Osteoblast (primary cell): Measurements from ENCODE around the gene EFCAB11. TPM values are rescaled to one million over a fixed set of nuclear protein-coding genes. Genes with fewer than 3 reads are reported as not detected.
"Not testable (repeated sequence)": the region's sequence is repeated elsewhere in the genome, so short reads cannot be mapped to it uniquely, and the experiment has no call there.

Source experiments
- DNase-seq: peaks from one replicate; pipeline ENCODE4 v3.0.0; 2011; ENCODE audit warnings: low spot score, mixed read lengths; ENCODE audit not compliant: insufficient read length; ENCODE audit errors: missing footprints
- H2AFZ ChIP-seq: 2 replicates; pipeline ENCODE4 v1.6.0; 2011; ENCODE audit warnings: mild to moderate bottlenecking, low read length
- H3K27ac ChIP-seq: 2 replicates; pipeline ENCODE4 v1.5.1; 2011; ENCODE audit warnings: mild to moderate bottlenecking, low read depth, low read length, moderate library complexity
- H3K27me3 ChIP-seq: 2 replicates; pipeline ENCODE4 v1.6.0; 2012; ENCODE audit warnings: mild to moderate bottlenecking, control low read depth, inconsistent platforms, low read length, moderate library complexity; ENCODE audit not compliant: insufficient read depth
- H3K36me3 ChIP-seq: 2 replicates; pipeline ENCODE4 v1.5.1; 2011; ENCODE audit warnings: mild to moderate bottlenecking, low read length, control low read depth, moderate library complexity; ENCODE audit not compliant: insufficient read depth
- H3K4me1 ChIP-seq: 2 replicates; pipeline ENCODE4 v1.5.1; 2011; ENCODE audit warnings: mild to moderate bottlenecking, low read length, control low read depth, moderate library complexity; ENCODE audit not compliant: insufficient read depth
- H3K4me2 ChIP-seq: 2 replicates; pipeline ENCODE4 v1.6.0; 2011; ENCODE audit warnings: mild to moderate bottlenecking, low read length; ENCODE audit not compliant: insufficient read depth
- H3K4me3 ChIP-seq: fragments of 200-600 bp; sonication (generic); 3 replicates; pipeline ENCODE4 v1.5.1; 2012; ENCODE audit warnings: mild to moderate bottlenecking, low read length, inconsistent platforms; ENCODE audit not compliant: insufficient read depth
- H3K79me2 ChIP-seq: 2 replicates; pipeline ENCODE4 v1.6.0; 2012; ENCODE audit warnings: mild to moderate bottlenecking, low read length, control low read depth, inconsistent platforms; ENCODE audit not compliant: insufficient read depth
- H3K9me3 ChIP-seq: 2 replicates; pipeline ENCODE4 v1.5.1; 2011; ENCODE audit warnings: low read depth, low read length, control low read depth
- H4K20me1 ChIP-seq: 2 replicates; pipeline ENCODE4 v1.6.0; 2012; ENCODE audit warnings: mild to moderate bottlenecking, low read length, control low read depth; ENCODE audit not compliant: insufficient read depth
- total RNA-seq: library from RNA; depleted of rRNA; stranded (reverse); fragments of >200 nt; gene quantifications from 2 replicates; pipeline ENCODE4 v1.2.3, GENCODE V29; 2012
- TF ChIP-seq, protein P1 (sequence below): IDR thresholded peaks from 2 replicates; pipeline ENCODE4 v1.5.1; 2011; ENCODE audit warnings: mild to moderate bottlenecking, low read depth, low read length, moderate library complexity; ENCODE audit errors: extremely low read depth

Gene EFCAB11
- total RNA-seq, 1 donor, result 6.9 TPM

DNA sequence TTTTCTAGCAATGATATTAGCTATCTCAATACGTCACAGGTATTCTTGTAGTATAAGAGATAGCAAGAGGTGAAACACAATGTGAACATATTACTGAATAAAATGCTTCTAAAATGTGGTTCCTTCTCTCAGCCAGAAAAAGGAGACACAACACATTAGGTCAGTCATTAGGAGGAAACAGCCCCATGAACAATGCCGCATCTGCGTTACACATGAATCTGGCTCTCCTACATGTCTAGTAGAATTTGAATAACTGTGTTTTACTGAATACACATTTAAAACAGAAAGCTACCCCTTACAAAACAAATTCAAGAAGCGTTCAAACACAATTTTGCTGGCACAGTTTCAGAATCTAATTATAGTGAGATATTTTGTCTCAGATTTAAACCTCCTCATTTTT lies 51.6 kb downstream of the EFCAB11 start:
- Histone ChIP-seq H3K4me3 (no peak overlapping the region), H3K36me3 (no peaks in the 10 kb centered on the region), H3K4me2 (no peak overlapping the region), H3K27me3 (no peaks in the 10 kb centered on the region), H3K27ac (no peak overlapping the region), H3K4me1 (peaks cover 14% of the 10 kb centered on the region), H3K79me2 (no peaks in the 10 kb centered on the region), H4K20me1 (no peaks in the 10 kb centered on the region), H3K9me3 (no peaks in the 10 kb centered on the region), H2AFZ (no peak overlapping the region)
- no peak for DNase-seq
- TF ChIP-seq, protein P1, sequence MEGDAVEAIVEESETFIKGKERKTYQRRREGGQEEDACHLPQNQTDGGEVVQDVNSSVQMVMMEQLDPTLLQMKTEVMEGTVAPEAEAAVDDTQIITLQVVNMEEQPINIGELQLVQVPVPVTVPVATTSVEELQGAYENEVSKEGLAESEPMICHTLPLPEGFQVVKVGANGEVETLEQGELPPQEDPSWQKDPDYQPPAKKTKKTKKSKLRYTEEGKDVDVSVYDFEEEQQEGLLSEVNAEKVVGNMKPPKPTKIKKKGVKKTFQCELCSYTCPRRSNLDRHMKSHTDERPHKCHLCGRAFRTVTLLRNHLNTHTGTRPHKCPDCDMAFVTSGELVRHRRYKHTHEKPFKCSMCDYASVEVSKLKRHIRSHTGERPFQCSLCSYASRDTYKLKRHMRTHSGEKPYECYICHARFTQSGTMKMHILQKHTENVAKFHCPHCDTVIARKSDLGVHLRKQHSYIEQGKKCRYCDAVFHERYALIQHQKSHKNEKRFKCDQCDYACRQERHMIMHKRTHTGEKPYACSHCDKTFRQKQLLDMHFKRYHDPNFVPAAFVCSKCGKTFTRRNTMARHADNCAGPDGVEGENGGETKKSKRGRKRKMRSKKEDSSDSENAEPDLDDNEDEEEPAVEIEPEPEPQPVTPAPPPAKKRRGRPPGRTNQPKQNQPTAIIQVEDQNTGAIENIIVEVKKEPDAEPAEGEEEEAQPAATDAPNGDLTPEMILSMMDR, result no peak

DNA sequence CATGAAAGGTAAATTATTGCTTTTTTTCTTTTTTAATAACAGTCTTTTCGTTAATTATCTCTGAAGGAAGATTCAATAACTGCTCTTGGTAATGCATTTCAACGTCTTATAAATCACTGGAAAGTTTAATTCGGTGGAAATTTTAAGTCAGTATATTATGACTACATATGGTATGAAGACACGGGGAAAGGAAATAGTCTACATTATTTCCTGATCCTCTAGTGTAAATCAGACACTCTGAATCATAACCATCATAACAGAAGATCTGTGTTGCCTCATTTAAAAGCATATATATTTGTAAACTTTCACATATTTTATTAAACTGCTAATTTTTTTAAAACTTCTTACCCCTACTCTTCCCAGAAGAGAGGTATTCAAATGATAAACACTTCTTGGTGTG lies 53.7 kb downstream of the EFCAB11 start:
- no peak overlapping the region for H3K4me3 ChIP-seq
- H3K79me2 ChIP-seq, result no peaks in the 10 kb centered on the region
- no peak overlapping the region for H2AFZ ChIP-seq
- no peak overlapping the region for H3K4me2 ChIP-seq
- no peaks in the 10 kb centered on the region for H3K9me3 ChIP-seq
- TF ChIP-seq, protein P1, result no peak
- no peaks in the 10 kb centered on the region for H3K36me3 ChIP-seq
- no peaks in the 10 kb centered on the region for H3K27me3 ChIP-seq
- DNase-seq, result no peak
- peak overlapping the region; percentile 36 for H3K27ac ChIP-seq
- H4K20me1 ChIP-seq, result no peaks in the 10 kb centered on the region
- peaks cover 14% of the 10 kb centered on the region for H3K4me1 ChIP-seq

DNA sequence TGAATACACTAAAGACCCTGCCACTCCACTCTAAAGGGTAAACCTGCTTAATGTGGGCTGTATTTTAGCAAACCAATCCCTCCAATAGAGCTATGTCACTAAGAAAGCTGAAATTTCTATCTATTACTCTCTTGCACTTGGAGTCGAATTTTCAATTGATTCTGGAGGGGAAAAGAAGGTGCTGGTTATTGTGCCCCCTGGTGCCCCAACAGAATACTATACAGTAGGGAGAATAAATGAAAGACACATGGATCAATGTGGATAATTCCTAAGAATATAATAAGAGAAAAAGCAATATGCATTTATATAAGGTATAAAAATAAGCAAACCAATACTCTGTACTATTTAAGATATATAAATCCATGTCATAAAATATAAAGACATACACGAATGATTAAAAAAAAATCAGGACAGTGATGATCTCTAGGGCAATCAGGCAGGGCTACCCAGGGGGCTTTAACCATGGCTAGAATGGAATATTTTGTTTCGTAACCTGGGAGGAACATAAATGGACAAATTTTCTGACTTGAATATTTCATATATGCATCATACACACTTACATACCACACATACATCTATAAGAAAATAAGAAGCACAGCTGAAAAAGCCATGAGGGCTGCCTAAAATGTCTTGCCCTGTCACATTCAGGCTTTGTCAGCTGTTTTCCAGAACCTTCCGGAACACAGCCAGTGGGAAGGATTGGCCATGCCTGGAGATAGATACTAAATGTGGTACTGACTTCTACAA lies 54.4 kb downstream of the EFCAB11 start:
- Histone ChIP-seq H3K79me2 (no peaks in the 10 kb centered on the region), H4K20me1 (no peaks in the 10 kb centered on the region), H3K4me3 (no peak overlapping the region), H2AFZ (no peak overlapping the region), H3K27ac (no peak overlapping the region), H3K36me3 (no peaks in the 10 kb centered on the region), H3K27me3 (no peaks in the 10 kb centered on the region), H3K4me1 (peaks cover 14% of the 10 kb centered on the region), H3K9me3 (no peaks in the 10 kb centered on the region), H3K4me2 (no peak overlapping the region)
- TF ChIP-seq, protein P1, result peak; percentile 71
- DNase-seq, result peak; percentile 84

DNA sequence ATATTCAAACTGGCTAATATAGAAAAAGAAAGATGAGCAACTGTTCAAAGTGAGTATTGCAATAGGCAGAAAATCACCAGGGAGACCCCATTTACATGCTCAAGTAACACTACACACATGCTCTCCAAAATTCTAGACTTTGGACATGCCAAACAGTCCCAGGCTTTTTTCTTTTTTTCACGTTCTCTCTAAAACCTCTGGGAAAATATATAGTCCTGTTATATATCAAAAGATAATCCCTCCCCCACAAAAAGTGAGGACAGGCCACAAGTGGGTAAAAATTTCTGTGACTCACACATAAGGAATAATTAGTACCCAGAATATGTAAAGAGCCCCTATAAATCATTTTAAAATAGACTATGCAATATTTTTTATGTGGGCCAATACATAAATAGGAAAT lies 55.2 kb downstream of the EFCAB11 start:
- H3K4me3 ChIP-seq, result no peak overlapping the region
- TF ChIP-seq, protein P1, result no peak
- H4K20me1 ChIP-seq, result no peaks in the 10 kb centered on the region
- no peaks in the 10 kb centered on the region for H3K79me2 ChIP-seq
- H3K4me2 ChIP-seq, result no peak overlapping the region
- H2AFZ ChIP-seq, result no peak overlapping the region
- no peaks in the 10 kb centered on the region for H3K36me3 ChIP-seq
- H3K27ac ChIP-seq, result no peak overlapping the region
- no peaks in the 10 kb centered on the region for H3K9me3 ChIP-seq
- peaks cover 14% of the 10 kb centered on the region for H3K4me1 ChIP-seq
- H3K27me3 ChIP-seq, result no peaks in the 10 kb centered on the region
- no peak for DNase-seq

DNA sequence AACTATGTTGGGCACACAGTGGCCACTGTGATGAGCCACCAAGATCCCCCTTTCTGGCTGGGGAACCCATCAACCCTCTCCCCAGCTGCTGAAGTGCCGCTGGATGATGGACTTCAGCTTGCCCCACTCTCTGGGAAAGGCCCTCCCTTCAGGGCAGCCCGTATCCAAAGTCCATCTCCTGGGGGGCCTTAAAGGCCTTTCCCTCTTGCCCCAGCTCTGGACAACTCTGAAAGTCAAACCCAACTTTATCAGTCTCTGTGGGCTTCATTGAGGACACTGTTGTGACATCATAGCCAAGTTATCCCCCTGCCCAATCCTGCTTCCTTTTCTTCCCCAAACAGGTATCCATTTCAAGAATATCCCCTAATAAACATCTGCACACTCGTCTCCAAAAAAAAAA lies 61.1 kb downstream of the EFCAB11 start:
- H3K9me3 ChIP-seq, H3K79me2 ChIP-seq, H3K36me3 ChIP-seq, H3K4me2 ChIP-seq, DNase-seq, H2AFZ ChIP-seq, H3K27me3 ChIP-seq, H3K27ac ChIP-seq, H3K4me1 ChIP-seq, H3K4me3 ChIP-seq, H4K20me1 ChIP-seq: not testable (repeated sequence)
